C4-2B (cell line): ENCODE measurements around the gene CRACR2B.

Experiments used
- ZFX ChIP-seq: fragments of 450-650 bp; IDR thresholded peaks from 2 replicates; pipeline ENCODE4 v1.6.1; 2017
- TF ChIP-seq, protein P1 (sequence below): fragments of 450-650 bp; conservative IDR thresholded peaks from 2 replicates; pipeline ENCODE4 v1.5.1; 2017; ENCODE audit warnings: mild to moderate bottlenecking

DNA sequence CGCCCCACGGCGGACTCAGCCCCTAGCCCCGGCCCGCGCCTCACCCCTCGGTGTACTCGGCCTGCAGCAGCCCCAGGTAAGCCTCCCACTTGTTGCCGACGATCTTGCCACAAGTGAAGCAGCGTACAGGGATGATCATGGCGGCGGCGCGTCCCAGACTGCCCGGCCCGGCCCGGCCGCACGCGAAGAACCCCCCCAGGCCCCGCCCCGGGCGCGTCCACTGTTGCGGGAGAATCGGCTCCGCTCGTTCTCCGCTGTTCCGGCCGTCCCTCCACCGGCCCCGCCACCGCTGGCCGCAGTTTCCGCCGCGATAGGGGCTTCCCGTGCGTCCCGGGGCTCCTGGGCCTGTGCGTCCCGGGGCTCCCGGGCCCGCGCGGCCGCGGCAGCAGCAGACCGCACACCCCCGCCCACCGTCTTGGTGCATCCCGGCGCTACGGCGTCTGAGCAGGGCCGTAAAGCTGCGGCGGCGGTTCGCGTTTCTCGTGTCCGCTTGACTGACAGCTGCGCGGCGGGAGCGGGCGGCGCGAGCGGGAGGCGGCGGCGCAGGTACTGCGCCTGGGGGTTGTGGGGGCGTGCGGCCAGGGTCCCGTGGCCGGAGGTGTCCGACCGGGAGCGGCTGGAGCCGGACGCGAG lies 14.8 kb downstream of the CRACR2B start, which contains the start of the genes POLR2L and TSPAN4:
- TF ChIP-seq, protein P1, sequence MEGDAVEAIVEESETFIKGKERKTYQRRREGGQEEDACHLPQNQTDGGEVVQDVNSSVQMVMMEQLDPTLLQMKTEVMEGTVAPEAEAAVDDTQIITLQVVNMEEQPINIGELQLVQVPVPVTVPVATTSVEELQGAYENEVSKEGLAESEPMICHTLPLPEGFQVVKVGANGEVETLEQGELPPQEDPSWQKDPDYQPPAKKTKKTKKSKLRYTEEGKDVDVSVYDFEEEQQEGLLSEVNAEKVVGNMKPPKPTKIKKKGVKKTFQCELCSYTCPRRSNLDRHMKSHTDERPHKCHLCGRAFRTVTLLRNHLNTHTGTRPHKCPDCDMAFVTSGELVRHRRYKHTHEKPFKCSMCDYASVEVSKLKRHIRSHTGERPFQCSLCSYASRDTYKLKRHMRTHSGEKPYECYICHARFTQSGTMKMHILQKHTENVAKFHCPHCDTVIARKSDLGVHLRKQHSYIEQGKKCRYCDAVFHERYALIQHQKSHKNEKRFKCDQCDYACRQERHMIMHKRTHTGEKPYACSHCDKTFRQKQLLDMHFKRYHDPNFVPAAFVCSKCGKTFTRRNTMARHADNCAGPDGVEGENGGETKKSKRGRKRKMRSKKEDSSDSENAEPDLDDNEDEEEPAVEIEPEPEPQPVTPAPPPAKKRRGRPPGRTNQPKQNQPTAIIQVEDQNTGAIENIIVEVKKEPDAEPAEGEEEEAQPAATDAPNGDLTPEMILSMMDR: no peak
- peak; percentile 81; the same call in 1 of the 2 replicates for TF ChIP-seq ZFX
